Common myeloid progenitor, CD34-positive (primary cell): Measurements from ENCODE around the gene COL4A6. TPM values are rescaled to one million over a fixed set of nuclear protein-coding genes. Genes with fewer than 3 reads are reported as not detected.
"Not testable (repeated sequence)": the region's sequence is repeated elsewhere in the genome, so short reads cannot be mapped to it uniquely, and the experiment has no call there.

ENCODE experiments used
- CTCF ChIA-PET: fragments of 350-600 bp; sonication (Branson Sonifier 250); formaldehyde crosslinking; loops from one replicate; lab custom pipeline; 2021; ENCODE audit warnings: antibody characterized with exemption; lab: Charles Lee
- POLR2A ChIA-PET: fragments of 350-600 bp; sonication (Branson Sonifier 250); formaldehyde crosslinking; loops from one replicate; lab custom pipeline; 2021; ENCODE audit warnings: antibody characterized with exemption; lab: Charles Lee
- DNase-seq, 3 donors: peaks; one replicate each; pipeline versions ENCODE4 v3.0.0 to v3.0.0-alpha.2; 2013
- H3K27ac ChIP-seq, 2 experiments: 1 replicate in 1 of 2; 2 replicates in 1 of 2; pipeline ENCODE4 v1.7.0; 2013; ENCODE audit warnings: inconsistent platforms in 2 of 2, low read length in 2 of 2, mild to moderate bottlenecking in 2 of 2, low read depth in 1 of 2, moderate library complexity in 1 of 2; ENCODE audit not compliant: severe bottlenecking in 2 of 2, insufficient read depth in 1 of 2, poor library complexity in 1 of 2
- H3K27me3 ChIP-seq, 5 experiments: replicated peaks in 2 of 5; 1 replicate in 3 of 5; 2 replicates in 2 of 5; pipeline versions ENCODE4 v1.6.1 to v1.7.0; 2013; ENCODE audit warnings: low read length in 4 of 5, mild to moderate bottlenecking in 2 of 5, moderate library complexity in 2 of 5, inconsistent platforms in 1 of 5; ENCODE audit not compliant: insufficient read depth in 5 of 5, control insufficient read depth in 4 of 5
- H3K36me3 ChIP-seq, 4 experiments: 1 replicate in 2 of 4; 2 replicates in 2 of 4; pipeline versions ENCODE4 v1.6.1 to v1.7.0; 2013; ENCODE audit warnings: low read length in 3 of 4, control low read depth in 1 of 4, mild to moderate bottlenecking in 1 of 4; ENCODE audit not compliant: control insufficient read depth in 4 of 4, insufficient read depth in 4 of 4
- H3K4me1 ChIP-seq, 4 experiments: 1 replicate in 3 of 4; 2 replicates in 1 of 4; pipeline versions ENCODE4 v1.6.1 to v1.7.1; 2013; ENCODE audit warnings: low read length in 3 of 4, mild to moderate bottlenecking in 3 of 4, control low read depth in 1 of 4, inconsistent platforms in 1 of 4, moderate library complexity in 1 of 4; ENCODE audit not compliant: control insufficient read depth in 4 of 4, insufficient read depth in 4 of 4; ENCODE audit errors: control extremely low read depth in 1 of 4
- H3K4me3 ChIP-seq, 7 experiments: 1 replicate in 4 of 7; 2 replicates in 3 of 7; pipeline versions ENCODE4 v1.5.1 to v1.7.0; 2013; ENCODE audit warnings: mild to moderate bottlenecking in 7 of 7, low read length in 6 of 7, moderate library complexity in 6 of 7, inconsistent platforms in 2 of 7, low read depth in 2 of 7, control low read depth in 1 of 7; ENCODE audit not compliant: insufficient read depth in 4 of 7, control insufficient read depth in 1 of 7; ENCODE audit errors: extremely low read depth in 1 of 7
- H3K9me3 ChIP-seq, 5 experiments: 1 replicate in 4 of 5; 2 replicates in 1 of 5; pipeline versions ENCODE4 v1.6.1 to v1.7.1; 2013; ENCODE audit warnings: low read length in 4 of 5, mild to moderate bottlenecking in 2 of 5, inconsistent platforms in 1 of 5, low read depth in 1 of 5, moderate library complexity in 1 of 5; ENCODE audit not compliant: control insufficient read depth in 4 of 5, insufficient read depth in 2 of 5; ENCODE audit errors: control extremely low read depth in 1 of 5
- WGBS: methylation state at CpG from one replicate; pipeline ENCODE4 v1.1.5; 2013; ENCODE audit not compliant: insufficient coverage; 5-methylcytosine and 5-hydroxymethylcytosine counted together
- polyA plus RNA-seq: library from polyadenylated mRNA; unstranded; fragments of 120-200 nt; gene quantifications from one replicate; pipeline ENCODE4 v1.2.1, GENCODE V29; 2013

COL4A6 gene
- polyA plus RNA-seq = not detected

GRCh38 chrX:108438110-108438623 lies at the start of gene COL4A6:
Gene COL4A6 (minus strand): TSS chrX:108438422. CDS start chrX:108438196, 226 bp downstream.
- POLR2A ChIA-PET = no interaction called here
- Histone ChIP-seq H3K27me3 (peaks cover 0 to 44% (median 21%) of the 10 kb centered on the region in 5 experiments), H3K4me1 (peaks cover 0 to 4% (median under 1%) of the 10 kb centered on the region in 4 experiments), H3K4me3 (peak within 1 kb of the TSS in 1 of 7 experiments; percentile 25), H3K27ac (no peak within 1 kb of the TSS), H3K9me3 (no peaks in the 10 kb centered on the region), H3K36me3 (no peaks in the 10 kb centered on the region)
- CTCF ChIA-PET = no interaction called here
- no peak for DNase-seq
- 16% methylated on average over 9 of the region's 16 CpGs for WGBS

DNA sequence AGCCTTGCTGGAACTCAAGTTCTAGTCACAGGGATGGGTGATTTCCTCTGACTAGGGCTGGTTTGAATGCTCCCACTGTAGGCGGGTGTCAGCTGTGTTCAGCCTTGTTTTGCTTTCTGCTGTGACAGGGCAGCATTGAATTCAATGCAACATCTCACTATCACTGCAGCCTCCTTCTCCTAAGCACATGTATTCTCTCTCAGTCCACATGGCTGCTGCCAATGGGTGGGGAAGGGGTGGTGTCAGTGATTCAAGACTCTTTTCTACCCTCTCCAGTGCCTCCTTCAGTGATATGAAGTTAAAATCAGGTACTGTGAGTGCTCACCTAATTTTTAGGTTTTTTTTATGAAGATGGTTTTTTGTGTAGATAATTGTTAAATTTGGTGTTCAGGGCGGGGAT lies 47.7 kb upstream of the COL4A6 start:
- DNase-seq = no peak
- 80% methylated on average over 1 of the region's 2 CpGs for WGBS
- Histone ChIP-seq H3K4me3 (no peak overlapping the region), H3K9me3 (peaks cover 0 to 1% (median 0%) of the 10 kb centered on the region in 5 experiments), H3K4me1 (no peaks in the 10 kb centered on the region), H3K36me3 (no peaks in the 10 kb centered on the region), H3K27ac (no peak overlapping the region), H3K27me3 (peaks cover 0 to 2% (median 0%) of the 10 kb centered on the region in 5 experiments)
- CTCF ChIA-PET = no interaction called here
- POLR2A ChIA-PET = no interaction called here

DNA sequence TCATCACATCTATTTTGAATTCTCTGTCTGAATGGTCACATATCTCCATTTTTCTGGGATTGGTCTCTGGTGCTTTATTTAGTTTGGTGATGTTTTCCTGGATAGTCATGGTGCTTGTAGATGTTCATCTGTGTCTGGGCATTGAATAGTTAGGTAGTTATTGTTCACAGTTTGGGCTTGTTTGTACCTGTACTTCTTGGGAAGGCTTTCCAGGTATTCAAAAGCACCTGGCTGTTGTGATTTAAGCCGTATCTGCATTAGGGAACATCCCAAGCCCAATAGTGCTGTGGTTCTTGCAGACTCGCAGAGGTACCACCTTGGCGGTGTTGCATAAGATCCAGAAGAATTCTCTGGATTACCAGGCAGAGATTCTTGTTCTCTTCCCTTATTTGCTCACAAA lies 46.0 kb upstream of the COL4A6 start:
- H3K4me1 ChIP-seq = no peaks in the 10 kb centered on the region
- no peaks in the 10 kb centered on the region for H3K36me3 ChIP-seq
- H3K27ac ChIP-seq = no peak overlapping the region
- WGBS = 83% methylated on average over 3 of the region's 3 CpGs
- peaks cover 0 to 2% (median 0%) of the 10 kb centered on the region in 5 experiments for H3K27me3 ChIP-seq
- H3K9me3 ChIP-seq = peaks cover 0 to 1% (median 0%) of the 10 kb centered on the region in 5 experiments
- no peak for DNase-seq
- POLR2A ChIA-PET = no interaction called here
- CTCF ChIA-PET = no interaction called here
- H3K4me3 ChIP-seq = no peak overlapping the region

DNA sequence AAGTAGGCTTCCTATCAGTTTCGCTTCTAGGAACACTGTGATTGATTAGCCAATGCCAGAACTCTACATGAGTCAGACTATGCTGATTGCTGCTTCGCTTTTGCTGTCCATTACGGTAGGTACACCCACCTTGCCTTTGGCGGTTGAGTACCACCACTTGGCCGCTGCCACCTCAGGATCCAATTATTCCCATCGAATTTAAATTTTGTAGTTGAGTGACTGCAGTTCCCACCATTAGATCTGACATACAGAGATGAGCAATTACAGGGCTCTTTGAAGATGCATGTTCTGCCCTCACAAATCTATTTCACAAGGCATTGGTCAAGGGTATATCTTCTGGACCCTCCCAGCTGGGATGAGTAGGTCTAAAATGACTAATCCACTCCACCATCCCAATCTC lies 43.3 kb upstream of the COL4A6 start:
- 93% methylated on average over 4 of the region's 6 CpGs for WGBS

DNA sequence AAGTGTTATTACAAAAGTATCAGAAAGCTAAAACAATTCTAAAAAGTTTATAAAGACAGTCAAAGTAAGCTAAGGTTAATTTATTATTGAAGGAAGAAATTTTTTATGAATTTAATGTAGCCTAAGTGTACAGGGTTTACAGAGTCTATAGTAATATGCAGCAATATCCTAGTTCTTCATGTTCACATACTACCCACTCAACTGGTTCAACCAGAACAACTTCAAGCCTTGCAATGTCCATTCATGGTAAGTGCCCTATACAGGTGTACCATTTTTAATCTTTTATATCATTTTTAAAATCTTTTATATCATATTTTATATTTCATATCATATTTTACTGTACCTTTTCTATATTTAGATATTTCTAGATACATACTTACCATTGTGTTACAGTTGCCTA lies 35.8 kb upstream of the COL4A6 start:
- H3K36me3 ChIP-seq = no peaks in the 10 kb centered on the region
- H3K4me3 ChIP-seq = no peak overlapping the region
- H3K27me3 ChIP-seq = no peaks in the 10 kb centered on the region
- CTCF ChIA-PET = no interaction called here
- H3K4me1 ChIP-seq = no peaks in the 10 kb centered on the region
- no peak overlapping the region for H3K27ac ChIP-seq
- no peak for DNase-seq
- peaks cover 0 to 3% (median 0%) of the 10 kb centered on the region in 5 experiments for H3K9me3 ChIP-seq
- POLR2A ChIA-PET = no interaction called here

More for the DNA sequence above, 43.3 kb upstream of the COL4A6 start:
- H3K27ac ChIP-seq, H3K4me3 ChIP-seq, CTCF ChIA-PET, H3K4me1 ChIP-seq, DNase-seq, POLR2A ChIA-PET, H3K27me3 ChIP-seq, H3K9me3 ChIP-seq, H3K36me3 ChIP-seq: not testable (repeated sequence)

DNA sequence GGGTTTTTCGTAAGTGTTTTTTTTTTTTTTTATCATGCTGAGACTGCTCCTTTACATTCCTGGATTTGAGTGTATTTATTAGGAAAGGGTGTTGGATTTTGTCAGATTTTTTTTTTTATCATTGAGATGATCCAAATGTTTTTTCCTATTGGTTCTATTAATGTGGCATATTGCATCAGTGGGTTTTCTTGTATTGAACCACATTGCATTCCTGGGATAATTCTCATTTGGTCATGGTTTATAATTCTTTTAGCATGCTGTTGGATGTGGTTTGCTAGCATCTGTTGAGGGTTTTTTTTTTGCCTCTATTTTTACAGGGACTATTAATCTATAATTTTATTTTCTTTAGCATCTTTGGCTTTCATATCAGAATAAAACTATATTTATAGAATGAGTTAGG lies 30.3 kb upstream of the COL4A6 start:
- Histone ChIP-seq H3K36me3 (no peaks in the 10 kb centered on the region), H3K4me3 (no peak overlapping the region), H3K27me3 (peaks cover 0 to 2% (median 0%) of the 10 kb centered on the region in 5 experiments), H3K4me1 (no peaks in the 10 kb centered on the region), H3K9me3 (no peaks in the 10 kb centered on the region), H3K27ac (no peak overlapping the region)
- no peak for DNase-seq
- CTCF ChIA-PET = interaction anchor here (1.2 kb wide), 1 partner anchor 268 kb away, joined by 3 read pairs; no protein-coding TSS in a partner anchor
- 43% methylated on average over 1 of the region's 1 CpG for WGBS
- POLR2A ChIA-PET = no interaction called here

- no peaks in the 10 kb centered on the region for H3K4me1 ChIP-seq
- H3K36me3 ChIP-seq = no peaks in the 10 kb centered on the region
- no peaks in the 10 kb centered on the region for H3K9me3 ChIP-seq
- peaks cover 0 to 4% (median 0%) of the 10 kb centered on the region in 5 experiments for H3K27me3 ChIP-seq
- DNase-seq = no peak
- WGBS = 69% methylated on average over 2 of the region's 3 CpGs
- ChIA-PET CTCF (no interaction called here), POLR2A (no interaction called here)
- H3K27ac ChIP-seq = no peak overlapping the region
- H3K4me3 ChIP-seq = no peak overlapping the region
These were observed 26.4 kb upstream of the COL4A6 start for GRCh38 chrX:108464604-108465003.
